ENCODE measurements around the gene RALGAPB.

Gene RALGAPB

DNA sequence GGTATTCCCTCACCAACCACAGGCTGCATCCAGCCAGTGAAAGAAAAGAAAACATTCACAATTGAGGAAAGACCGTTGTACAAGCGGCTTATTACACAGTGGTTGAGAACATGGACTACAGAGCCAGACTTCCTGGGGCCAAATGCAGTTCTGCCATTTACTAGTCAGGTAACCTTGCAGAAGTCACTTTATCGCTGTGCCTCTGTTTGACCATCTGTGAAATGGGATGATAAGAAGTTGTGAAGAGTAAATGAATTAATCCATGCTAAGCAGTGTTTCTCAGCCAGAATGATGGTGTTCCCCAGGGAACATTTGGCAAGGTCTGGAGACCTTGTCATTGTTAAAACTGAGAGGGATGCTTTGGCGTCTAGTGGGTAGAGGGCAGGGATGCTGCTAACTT, 143.8 kb downstream of the RALGAPB start:
- Histone ChIP-seq H3K27ac (ENCODE audit: low read length) (no peak overlapping the region), H3K27me3 (replicated peaks; ENCODE audit: insufficient read depth, low read length) (peaks cover 19% of the 10 kb centered on the region; the same call in 1 of the 2 replicates), H4K20me1 (ENCODE audit: insufficient read depth, low read length) (no peaks in the 10 kb centered on the region), H3K4me2 (ENCODE audit: low read depth, low read length) (no peak overlapping the region), H3K9me2 (replicated peaks; ENCODE audit: insufficient read depth, low read length) (no peaks in the 10 kb centered on the region), H3K4me3 (ENCODE audit: low read length) (no peak overlapping the region), H3K9ac (ENCODE audit: low read length) (no peak overlapping the region), H3K36me3 (replicated peaks; ENCODE audit: insufficient read depth, low read length) (no peaks in the 10 kb centered on the region), H3K9me3 (replicated peaks; ENCODE audit: insufficient read depth, low read length) (no peaks in the 10 kb centered on the region), H3K4me1 (ENCODE audit: low read length) (no peaks in the 10 kb centered on the region), H2AFZ (ENCODE audit: low read length) (no peak overlapping the region), H3K79me2 (ENCODE audit: low read length) (no peaks in the 10 kb centered on the region), H3F3A (ENCODE audit: insufficient read depth, low read length) (no peaks in the 10 kb centered on the region)
- TF ChIP-seq EZH2 (optimal IDR thresholded peaks at IDR 0.05; ENCODE audit: low read depth, low read length) (no peak), EZH2phosphoT487 (IDR thresholded peaks at IDR 0.05; ENCODE audit: low read length) (no peak)
- TF ChIP-seq, protein P1, sequence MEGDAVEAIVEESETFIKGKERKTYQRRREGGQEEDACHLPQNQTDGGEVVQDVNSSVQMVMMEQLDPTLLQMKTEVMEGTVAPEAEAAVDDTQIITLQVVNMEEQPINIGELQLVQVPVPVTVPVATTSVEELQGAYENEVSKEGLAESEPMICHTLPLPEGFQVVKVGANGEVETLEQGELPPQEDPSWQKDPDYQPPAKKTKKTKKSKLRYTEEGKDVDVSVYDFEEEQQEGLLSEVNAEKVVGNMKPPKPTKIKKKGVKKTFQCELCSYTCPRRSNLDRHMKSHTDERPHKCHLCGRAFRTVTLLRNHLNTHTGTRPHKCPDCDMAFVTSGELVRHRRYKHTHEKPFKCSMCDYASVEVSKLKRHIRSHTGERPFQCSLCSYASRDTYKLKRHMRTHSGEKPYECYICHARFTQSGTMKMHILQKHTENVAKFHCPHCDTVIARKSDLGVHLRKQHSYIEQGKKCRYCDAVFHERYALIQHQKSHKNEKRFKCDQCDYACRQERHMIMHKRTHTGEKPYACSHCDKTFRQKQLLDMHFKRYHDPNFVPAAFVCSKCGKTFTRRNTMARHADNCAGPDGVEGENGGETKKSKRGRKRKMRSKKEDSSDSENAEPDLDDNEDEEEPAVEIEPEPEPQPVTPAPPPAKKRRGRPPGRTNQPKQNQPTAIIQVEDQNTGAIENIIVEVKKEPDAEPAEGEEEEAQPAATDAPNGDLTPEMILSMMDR (IDR thresholded peaks at IDR 0.05; ENCODE audit: low read length): no peak
- DNase-seq: no peak

DNA sequence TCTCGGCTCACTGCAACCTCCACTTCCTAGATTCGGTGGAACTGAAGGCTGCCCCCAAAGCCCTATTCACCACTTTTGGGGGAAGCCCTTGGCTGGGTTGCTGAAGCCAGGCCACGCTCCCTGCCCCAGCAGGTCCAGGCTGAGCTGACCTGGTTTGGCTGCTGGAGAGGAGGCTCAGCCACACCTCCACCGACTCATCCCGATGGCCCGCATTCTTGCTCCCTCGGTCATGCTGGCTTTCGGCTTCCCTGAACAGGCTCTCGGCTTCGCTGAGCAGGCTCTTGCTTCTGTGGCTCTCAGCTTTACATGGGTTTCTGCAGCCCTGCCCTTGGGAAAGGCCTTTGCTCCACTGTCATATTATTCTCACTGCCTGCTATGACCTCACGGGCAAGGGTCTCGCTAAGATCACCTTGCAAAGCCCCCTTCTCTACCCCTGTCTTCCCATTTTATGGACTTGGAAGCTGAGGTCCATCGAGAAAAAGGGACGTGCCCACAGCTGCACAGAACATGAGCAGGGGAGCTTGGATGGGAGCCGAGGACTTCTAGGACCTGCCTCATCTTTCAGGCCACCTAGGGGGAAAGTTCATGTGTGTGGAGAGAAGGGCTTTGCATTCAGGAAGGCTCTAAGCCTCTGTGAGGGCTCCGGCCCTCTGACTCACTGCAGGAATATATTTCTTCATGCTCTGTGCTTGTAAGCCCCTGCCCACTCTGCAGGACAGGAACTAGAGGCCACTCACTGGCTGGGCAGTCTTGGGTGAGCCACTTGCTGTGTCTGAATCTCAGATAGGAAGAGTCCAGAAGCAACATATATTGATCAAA, 144.6 kb downstream of the RALGAPB start:
- H3K4me3 ChIP-seq (ENCODE audit: low read length): no peak overlapping the region
- H3K36me3 ChIP-seq (replicated peaks; ENCODE audit: insufficient read depth, low read length): no peaks in the 10 kb centered on the region
- H3K9me3 ChIP-seq (replicated peaks; ENCODE audit: insufficient read depth, low read length): no peaks in the 10 kb centered on the region
- no peak overlapping the region for H3K27ac ChIP-seq (ENCODE audit: low read length)
- no peak for DNase-seq
- H3K9ac ChIP-seq (ENCODE audit: low read length): no peak overlapping the region
- H3K4me1 ChIP-seq (ENCODE audit: low read length): no peaks in the 10 kb centered on the region
- H3F3A ChIP-seq (ENCODE audit: insufficient read depth, low read length): no peaks in the 10 kb centered on the region
- peaks cover 19% of the 10 kb centered on the region; the same call in 1 of the 2 replicates for H3K27me3 ChIP-seq (replicated peaks; ENCODE audit: insufficient read depth, low read length)
- H2AFZ ChIP-seq (ENCODE audit: low read length): no peak overlapping the region
- no peak overlapping the region for H3K4me2 ChIP-seq (ENCODE audit: low read depth, low read length)
- no peaks in the 10 kb centered on the region for H4K20me1 ChIP-seq (ENCODE audit: insufficient read depth, low read length)
- no peak for TF ChIP-seq EZH2 (optimal IDR thresholded peaks at IDR 0.05; ENCODE audit: low read depth, low read length)
- TF ChIP-seq EZH2phosphoT487 (IDR thresholded peaks at IDR 0.05; ENCODE audit: low read length): no peak
- TF ChIP-seq, protein P1 (IDR thresholded peaks at IDR 0.05; ENCODE audit: low read length): no peak
- H3K79me2 ChIP-seq (ENCODE audit: low read length): no peaks in the 10 kb centered on the region
- H3K9me2 ChIP-seq (replicated peaks; ENCODE audit: insufficient read depth, low read length): no peaks in the 10 kb centered on the region

DNA sequence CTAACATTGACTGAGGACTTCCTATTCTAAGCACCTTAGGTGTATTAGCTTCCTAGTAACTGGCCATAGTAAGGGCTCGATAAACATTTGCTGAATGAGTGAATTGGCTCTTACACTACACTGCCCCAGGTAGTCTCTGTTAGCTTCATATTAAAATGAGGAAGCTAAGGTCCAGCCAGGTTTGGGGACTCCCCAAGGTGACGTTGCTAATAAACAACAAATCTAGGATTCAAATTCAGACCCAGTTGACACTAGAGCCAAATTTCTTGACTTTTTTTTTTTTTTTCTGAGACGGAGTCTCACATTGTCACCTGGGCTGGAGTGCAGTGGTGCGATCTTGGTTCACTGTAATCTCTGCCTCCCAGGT, 145.2 kb downstream of the RALGAPB start:
- Histone ChIP-seq H3K4me1 (ENCODE audit: low read length) (no peaks in the 10 kb centered on the region), H4K20me1 (ENCODE audit: insufficient read depth, low read length) (no peaks in the 10 kb centered on the region), H3K27ac (ENCODE audit: low read length) (no peak overlapping the region), H3K27me3 (replicated peaks; ENCODE audit: insufficient read depth, low read length) (peaks cover 19% of the 10 kb centered on the region; the same call in 1 of the 2 replicates), H3K9ac (ENCODE audit: low read length) (no peak overlapping the region), H3F3A (ENCODE audit: insufficient read depth, low read length) (no peaks in the 10 kb centered on the region), H2AFZ (ENCODE audit: low read length) (no peak overlapping the region), H3K4me2 (ENCODE audit: low read depth, low read length) (no peak overlapping the region), H3K36me3 (replicated peaks; ENCODE audit: insufficient read depth, low read length) (no peaks in the 10 kb centered on the region), H3K9me3 (replicated peaks; ENCODE audit: insufficient read depth, low read length) (no peaks in the 10 kb centered on the region), H3K9me2 (replicated peaks; ENCODE audit: insufficient read depth, low read length) (no peaks in the 10 kb centered on the region), H3K4me3 (ENCODE audit: low read length) (no peak overlapping the region), H3K79me2 (ENCODE audit: low read length) (no peaks in the 10 kb centered on the region)
- TF ChIP-seq EZH2 (optimal IDR thresholded peaks at IDR 0.05; ENCODE audit: low read depth, low read length): no peak
- TF ChIP-seq EZH2phosphoT487 (IDR thresholded peaks at IDR 0.05; ENCODE audit: low read length): no peak
- TF ChIP-seq, protein P1 (IDR thresholded peaks at IDR 0.05; ENCODE audit: low read length): no peak
- DNase-seq: no peak

Measured in MM.1S (cell line).